Thoracic aorta (tissue), 2 donors: Measurements from ENCODE around the gene SPATA31E1. TPM values are rescaled to one million over a fixed set of nuclear protein-coding genes. Genes with fewer than 3 reads are reported as not detected.
"Not testable (repeated sequence)": the region's sequence is repeated elsewhere in the genome, so short reads cannot be mapped to it uniquely, and the experiment has no call there.

ENCODE experiments used
- ATAC-seq: fragments of 150-250 bp; one replicate; pipeline ENCODE4 v1.8.0; 2017; ENCODE audit warnings: low read depth; ENCODE audit not compliant: insufficient number of reproducible peaks, low FRiP score
- DNase-seq: peaks from one replicate; pipeline ENCODE4 v3.0.0-alpha.2; 2020; ENCODE audit warnings: low spot score
- H3K27ac ChIP-seq, 2 donors: fragments of 200-600 bp; sonication (generic); 1 replicate in 1 of 2; 2 replicates in 1 of 2; pipeline ENCODE4 v1.5.1; 2016; ENCODE audit warnings: mild to moderate bottlenecking in 2 of 2, moderate library complexity in 2 of 2
- H3K27me3 ChIP-seq: fragments of 200-600 bp; sonication (generic); replicated peaks from 2 replicates; pipeline ENCODE4 v1.6.0; 2016; ENCODE audit warnings: mild to moderate bottlenecking; ENCODE audit not compliant: insufficient read depth
- H3K36me3 ChIP-seq: fragments of 200-600 bp; sonication (generic); one replicate; pipeline ENCODE4 v1.5.1; 2016
- H3K4me1 ChIP-seq, 2 donors: fragments of 200-600 bp; sonication (generic); 1 replicate in 1 of 2; 2 replicates in 1 of 2; pipeline versions ENCODE4 v1.5.1 to v1.6.0; 2016; ENCODE audit warnings: low read depth in 2 of 2, mild to moderate bottlenecking in 1 of 2; ENCODE audit not compliant: control insufficient read depth in 1 of 2
- H3K4me3 ChIP-seq: fragments of 200-600 bp; sonication (generic); 2 replicates; pipeline ENCODE4 v1.5.1; 2016; ENCODE audit warnings: mild to moderate bottlenecking
- H3K9me3 ChIP-seq: fragments of 200-600 bp; sonication (generic); 2 replicates; pipeline ENCODE4 v1.5.1; 2016
- total RNA-seq, 2 donors: library from RNA; depleted of rRNA; stranded (reverse); fragments of >200 nt; gene quantifications; one replicate each; pipeline versions ENCODE4 v1.1.0 to v1.2.3, GENCODE V29; 2016
- TF ChIP-seq, protein P1 (sequence below): fragments of 200-600 bp; sonication (generic); IDR thresholded peaks from one replicate; pipeline ENCODE4 v1.5.1; 2019; ENCODE audit warnings: antibody characterized with exemption

SPATA31E1 gene
- total RNA-seq, 2 donors from 2014 or later: not detected

GRCh38 chr9:87842878-87843585, 39.6 kb upstream of the SPATA31E1 start:
- no peak for ATAC-seq
- no peaks in the 10 kb centered on the region for H3K4me1 ChIP-seq
- DNase-seq: no peak
- no peaks in the 10 kb centered on the region for H3K27me3 ChIP-seq
- H3K9me3 ChIP-seq: no peaks in the 10 kb centered on the region
- H3K4me3 ChIP-seq: no peak overlapping the region
- H3K27ac ChIP-seq: no peak overlapping the region
- H3K36me3 ChIP-seq: no peaks in the 10 kb centered on the region
- TF ChIP-seq, protein P1, sequence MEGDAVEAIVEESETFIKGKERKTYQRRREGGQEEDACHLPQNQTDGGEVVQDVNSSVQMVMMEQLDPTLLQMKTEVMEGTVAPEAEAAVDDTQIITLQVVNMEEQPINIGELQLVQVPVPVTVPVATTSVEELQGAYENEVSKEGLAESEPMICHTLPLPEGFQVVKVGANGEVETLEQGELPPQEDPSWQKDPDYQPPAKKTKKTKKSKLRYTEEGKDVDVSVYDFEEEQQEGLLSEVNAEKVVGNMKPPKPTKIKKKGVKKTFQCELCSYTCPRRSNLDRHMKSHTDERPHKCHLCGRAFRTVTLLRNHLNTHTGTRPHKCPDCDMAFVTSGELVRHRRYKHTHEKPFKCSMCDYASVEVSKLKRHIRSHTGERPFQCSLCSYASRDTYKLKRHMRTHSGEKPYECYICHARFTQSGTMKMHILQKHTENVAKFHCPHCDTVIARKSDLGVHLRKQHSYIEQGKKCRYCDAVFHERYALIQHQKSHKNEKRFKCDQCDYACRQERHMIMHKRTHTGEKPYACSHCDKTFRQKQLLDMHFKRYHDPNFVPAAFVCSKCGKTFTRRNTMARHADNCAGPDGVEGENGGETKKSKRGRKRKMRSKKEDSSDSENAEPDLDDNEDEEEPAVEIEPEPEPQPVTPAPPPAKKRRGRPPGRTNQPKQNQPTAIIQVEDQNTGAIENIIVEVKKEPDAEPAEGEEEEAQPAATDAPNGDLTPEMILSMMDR: no peak

DNA sequence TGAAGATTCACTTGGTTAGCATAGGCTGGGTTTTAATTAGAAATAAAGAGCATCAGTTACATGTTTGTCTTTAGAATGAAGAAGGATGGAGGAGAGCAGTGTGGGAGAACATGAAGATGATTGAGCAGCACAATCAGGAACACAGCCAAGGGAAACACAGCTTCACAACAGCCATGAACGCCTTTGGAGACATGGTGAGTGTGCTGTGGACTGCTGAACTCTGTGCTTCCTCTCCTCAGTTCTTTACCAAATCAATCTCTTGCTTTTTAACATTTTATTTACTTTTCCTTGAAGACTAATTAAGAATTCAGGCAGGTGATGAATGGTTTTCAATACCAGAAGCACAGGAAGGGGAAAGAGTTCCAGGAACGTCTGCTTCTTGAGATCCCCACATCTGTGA, 38.2 kb upstream of the SPATA31E1 start:
- Histone ChIP-seq H3K4me1 (no peaks in the 10 kb centered on the region), H3K36me3 (no peaks in the 10 kb centered on the region), H3K4me3 (no peak overlapping the region), H3K9me3 (no peaks in the 10 kb centered on the region), H3K27me3 (no peaks in the 10 kb centered on the region), H3K27ac (no peak overlapping the region)
- TF ChIP-seq, protein P1: no peak
- ATAC-seq (no peak), DNase-seq (no peak)

- not testable (repeated sequence) for ATAC-seq, H3K36me3 ChIP-seq, H3K27ac ChIP-seq, H3K4me1 ChIP-seq, DNase-seq, H3K27me3 ChIP-seq, H3K4me3 ChIP-seq, H3K9me3 ChIP-seq
Observed at GRCh38 chr9:87847817-87848216, 34.9 kb upstream of the SPATA31E1 start.

- no peaks in the 10 kb centered on the region for H3K27me3 ChIP-seq
- H3K36me3 ChIP-seq: no peaks in the 10 kb centered on the region
- TF ChIP-seq, protein P1: no peak
- no peak for DNase-seq
- H3K27ac ChIP-seq: no peak overlapping the region
- H3K9me3 ChIP-seq: no peaks in the 10 kb centered on the region
- H3K4me1 ChIP-seq: no peaks in the 10 kb centered on the region
- ATAC-seq: no peak
- no peak overlapping the region for H3K4me3 ChIP-seq
Observed at GRCh38 chr9:87849144-87849758, 33.4 kb upstream of the SPATA31E1 start.

DNA sequence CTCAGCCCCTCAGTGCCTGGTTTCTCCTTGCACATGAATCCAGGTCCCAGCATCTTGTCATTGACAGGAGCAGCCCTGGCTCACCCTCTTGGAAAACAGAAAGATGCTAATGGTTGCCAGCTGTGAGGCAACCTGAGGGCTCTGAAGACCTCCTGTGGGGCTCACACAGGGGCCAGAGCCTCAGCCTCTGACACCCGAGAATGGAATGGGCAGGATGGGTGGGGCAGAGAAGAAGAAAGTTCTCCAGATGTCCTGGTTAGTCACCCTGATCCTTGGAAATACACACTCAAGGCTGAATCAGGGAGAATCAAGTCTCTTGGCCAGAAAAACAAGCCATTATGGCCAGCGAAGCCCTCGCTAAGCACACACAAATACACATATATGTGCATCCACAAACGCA, 32.3 kb upstream of the SPATA31E1 start:
- ATAC-seq: no peak
- H3K27ac ChIP-seq: no peak overlapping the region
- H3K4me3 ChIP-seq: no peak overlapping the region
- no peaks in the 10 kb centered on the region for H3K9me3 ChIP-seq
- H3K36me3 ChIP-seq: no peaks in the 10 kb centered on the region
- TF ChIP-seq, protein P1: no peak
- H3K4me1 ChIP-seq: no peaks in the 10 kb centered on the region
- H3K27me3 ChIP-seq: no peaks in the 10 kb centered on the region
- no peak for DNase-seq

- H3K4me1 ChIP-seq, H3K27ac ChIP-seq, H3K27me3 ChIP-seq, DNase-seq, ATAC-seq, H3K36me3 ChIP-seq, H3K4me3 ChIP-seq, H3K9me3 ChIP-seq: not testable (repeated sequence)
Observed at GRCh38 chr9:87851186-87851585, 31.5 kb upstream of the SPATA31E1 start.
